GM18520 (cell line): ENCODE measurements around the gene ZBP1.

Source experiments
- ATAC-seq: cut with Tn5 transposase; IDR thresholded peaks from one replicate; pipeline ENCODE4 v1.9.1; 2021; ENCODE audit not compliant: unreplicated experiment

ZBP1 gene

DNA sequence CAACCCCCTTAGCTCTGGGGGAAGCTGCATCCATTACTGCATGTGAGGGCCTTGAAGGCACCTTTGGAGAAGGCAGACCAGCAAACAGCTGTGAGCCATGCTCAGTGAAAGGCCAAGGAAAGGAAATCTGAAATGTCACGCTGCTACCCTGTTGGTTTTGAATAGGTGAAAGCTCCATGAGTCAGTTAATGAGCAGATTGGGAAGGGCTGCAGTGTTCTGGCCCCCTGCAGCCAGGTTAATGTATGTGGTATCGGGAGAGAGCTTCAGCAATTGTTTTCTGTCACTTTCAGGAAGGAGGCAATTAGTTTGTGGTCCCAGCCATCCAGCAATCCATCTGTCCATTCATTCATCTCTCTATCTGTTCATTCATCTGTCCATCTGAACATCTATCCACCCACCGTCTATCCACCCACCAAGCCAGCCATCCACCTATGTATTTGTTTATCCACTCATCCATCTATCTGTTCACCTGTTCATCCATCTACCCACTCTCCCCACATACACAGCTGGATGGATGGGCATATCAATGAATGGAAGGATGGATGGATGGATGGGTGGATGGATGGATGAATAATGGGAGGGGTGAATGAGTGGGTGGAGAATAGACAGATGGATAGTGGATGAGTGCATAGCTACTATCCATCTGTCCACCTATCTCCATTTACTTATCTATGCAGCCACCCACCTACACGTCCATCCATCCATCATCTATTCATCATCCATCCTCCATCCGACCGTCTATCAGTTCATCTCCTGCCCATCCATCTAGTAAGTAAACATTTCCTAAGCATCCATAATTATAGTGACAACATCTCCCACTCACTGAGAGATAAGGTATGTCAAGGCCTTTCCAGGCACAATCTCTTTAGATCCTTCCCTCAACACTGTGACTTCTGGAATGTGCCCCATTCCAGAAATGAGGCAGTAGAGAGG lies 43.3 kb downstream of the ZBP1 start:
- no peak for ATAC-seq

DNA sequence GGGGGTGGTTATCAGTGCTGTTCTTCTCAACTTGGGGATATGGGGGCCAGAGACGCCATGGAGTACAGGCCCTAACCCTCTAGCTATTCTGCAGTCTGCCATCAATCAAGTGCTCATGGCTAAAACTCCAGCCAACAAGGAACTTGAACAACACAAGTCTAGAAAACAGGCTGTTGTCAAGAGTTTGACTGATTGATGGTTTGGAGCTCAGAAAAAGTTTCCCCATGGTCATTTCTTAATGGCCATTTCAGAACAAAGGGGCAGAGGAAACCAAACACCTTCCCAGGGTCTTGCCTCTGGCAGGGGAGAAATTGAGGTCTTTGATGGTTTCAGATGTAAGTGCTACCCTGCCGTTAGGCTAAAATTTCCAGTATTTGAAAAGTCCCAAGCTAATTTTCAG lies 44.2 kb downstream of the ZBP1 start:
- no peak for ATAC-seq

DNA sequence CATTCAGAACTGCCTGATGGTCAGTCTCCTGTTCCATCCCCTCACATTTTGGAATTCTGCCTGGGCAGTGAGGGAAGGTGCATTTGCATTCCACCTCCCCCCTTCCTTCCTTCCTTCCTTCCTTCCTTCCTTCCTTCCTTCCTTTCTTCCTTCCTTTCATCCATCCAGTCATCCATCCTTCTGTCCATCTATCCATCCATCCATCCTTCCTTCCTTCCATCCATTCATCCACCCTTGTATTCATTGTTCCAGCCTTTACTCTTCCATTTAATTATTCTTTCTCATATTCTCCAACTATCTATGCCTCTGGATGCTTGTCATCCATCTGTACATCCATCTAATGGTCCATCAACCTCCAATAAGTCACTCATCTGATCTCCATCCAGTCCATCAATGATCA lies 45.3 kb downstream of the ZBP1 start:
- ATAC-seq = no peak

DNA sequence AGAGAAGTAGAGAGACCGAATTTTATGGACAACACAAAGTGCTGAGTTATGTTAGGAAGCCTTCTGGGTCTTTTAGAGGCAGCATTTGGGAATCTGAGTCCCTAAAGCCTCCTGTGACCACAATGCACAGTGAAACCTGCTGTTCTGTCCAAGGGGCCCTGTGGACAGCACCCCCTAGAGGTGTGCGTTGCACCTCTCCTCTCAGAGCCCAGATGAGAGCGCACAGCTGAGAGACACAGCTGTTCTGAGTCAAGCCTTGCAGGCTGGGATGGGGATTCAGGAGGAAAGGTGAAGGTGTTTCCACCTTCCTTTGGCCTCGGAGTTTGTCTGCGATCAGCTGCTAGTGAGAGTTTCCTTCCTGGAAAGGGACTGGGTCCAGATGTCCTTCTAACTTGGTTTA lies 46.3 kb downstream of the ZBP1 start:
- no peak for ATAC-seq

DNA sequence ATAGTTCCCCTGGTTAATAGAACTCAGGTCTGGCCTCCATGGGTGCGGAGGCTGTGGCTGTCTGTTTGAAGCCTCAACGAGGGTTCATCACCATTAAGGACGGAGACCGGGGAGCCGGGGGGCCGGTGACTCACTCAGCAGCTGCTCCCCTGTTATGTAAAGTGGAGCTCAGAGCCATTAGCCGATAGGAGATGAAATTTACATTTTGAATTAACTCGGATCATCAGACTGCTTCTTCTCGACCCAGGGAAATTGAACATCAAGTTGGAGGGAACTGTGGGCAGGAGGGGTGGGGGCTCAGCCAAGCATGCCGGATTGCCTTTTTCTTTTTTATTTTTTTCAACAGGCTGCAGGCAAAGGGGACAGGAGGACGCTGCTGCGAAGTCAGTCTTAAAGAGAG lies 47.0 kb downstream of the ZBP1 start:
- no peak for ATAC-seq

DNA sequence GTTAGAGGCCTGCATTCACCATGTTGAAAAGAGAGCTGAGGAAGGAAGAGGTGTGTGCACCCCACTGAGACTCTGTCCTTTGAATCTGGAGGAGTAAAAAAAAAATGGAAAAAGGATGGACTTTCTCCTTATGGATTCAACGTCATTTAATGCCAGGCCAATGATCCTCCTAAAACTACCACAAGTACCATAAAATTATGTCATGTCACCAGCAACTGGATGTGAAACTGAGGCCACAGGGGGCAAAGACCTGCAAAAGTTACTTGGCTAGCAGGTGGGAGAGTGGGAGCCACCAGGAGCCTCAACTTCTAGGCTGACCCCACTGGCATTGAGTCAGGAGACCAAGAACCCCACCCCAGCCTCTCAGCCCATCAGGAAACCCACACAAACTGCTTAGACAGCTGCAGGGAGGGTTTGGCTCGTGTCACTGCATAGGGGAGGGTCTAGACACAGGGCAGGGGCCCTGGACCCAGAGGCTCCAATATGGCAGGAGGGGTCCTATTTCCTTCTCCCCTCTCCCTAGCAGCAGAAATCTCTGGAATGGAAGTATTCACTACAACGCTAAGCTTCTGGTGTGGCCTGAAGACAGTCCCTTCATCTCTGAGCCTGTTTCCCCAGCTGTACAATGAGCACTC lies 48.3 kb downstream of the ZBP1 start:
- ATAC-seq = no peak

DNA sequence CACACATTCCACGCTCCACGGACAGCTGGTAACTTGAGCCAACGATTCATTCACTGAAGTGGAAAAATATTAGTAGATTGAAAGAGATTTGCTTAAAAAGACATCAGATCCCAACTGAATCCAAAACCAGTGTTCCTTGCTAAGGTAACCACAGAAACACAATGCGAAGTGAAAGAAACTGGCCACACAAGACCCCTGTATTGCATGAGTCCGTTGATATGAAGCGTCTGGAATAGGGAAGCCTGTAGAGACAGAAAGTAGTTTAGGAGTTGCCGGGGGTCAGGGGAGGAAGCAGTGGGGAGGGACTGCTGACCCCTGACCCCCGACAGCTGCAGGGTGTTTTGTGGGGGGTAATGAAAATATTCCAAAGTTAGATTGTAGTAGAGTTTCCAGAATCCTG lies 49.3 kb downstream of the ZBP1 start:
- ATAC-seq = no peak

DNA sequence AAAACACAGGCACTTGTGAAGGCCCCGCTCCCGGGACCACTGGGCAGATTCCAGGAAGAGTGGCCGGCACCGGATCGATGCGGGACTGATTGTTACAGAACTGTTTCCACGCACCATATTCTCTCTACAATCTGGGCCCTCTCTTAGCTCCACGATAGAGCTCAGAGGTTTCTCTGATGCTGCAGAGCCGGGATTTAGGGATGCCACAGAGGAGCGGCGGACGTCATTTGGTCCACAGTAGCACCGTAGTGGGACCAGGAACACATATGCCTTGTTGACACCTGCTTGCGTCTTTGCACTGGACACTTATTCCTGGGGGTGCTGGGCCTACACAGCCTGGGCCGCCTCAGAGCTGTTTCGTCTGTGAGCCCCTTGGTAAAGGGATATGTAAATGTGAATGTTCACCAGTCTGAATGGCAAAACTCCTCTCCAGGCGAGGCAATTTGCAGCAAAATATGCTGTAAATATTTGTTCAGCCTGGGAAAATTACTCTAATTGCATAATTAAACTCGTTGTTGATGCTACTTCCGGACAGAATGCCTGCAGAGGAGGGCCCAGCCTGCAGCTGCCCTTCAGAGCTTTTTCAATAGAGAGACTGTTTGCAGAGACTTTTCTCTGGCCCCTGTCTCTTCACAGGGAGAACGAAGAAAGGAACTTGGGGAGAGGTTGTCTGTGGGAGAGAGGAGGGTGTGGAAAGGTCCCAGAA lies 49.9 kb downstream of the ZBP1 start:
- ATAC-seq = no peak

DNA sequence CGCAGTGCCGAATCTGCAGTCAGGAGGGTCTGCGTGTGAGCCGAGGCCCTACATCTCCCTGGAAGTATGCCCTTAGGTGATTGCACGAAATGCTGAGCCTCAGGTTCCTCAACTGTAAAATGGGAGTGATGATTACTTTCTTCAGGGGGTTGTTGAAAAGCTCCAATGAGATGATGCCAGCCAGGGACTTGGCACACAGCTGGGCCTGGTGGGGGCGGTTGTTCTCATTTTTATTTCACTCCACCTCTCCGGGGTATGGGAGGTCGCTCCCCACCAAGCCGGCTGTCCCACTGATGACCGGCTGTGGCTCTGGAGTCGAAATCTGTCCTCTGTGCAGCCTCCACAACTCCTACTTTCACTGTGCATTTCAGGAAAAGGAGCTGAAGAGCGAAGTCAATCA lies 51.3 kb downstream of the ZBP1 start:
- no peak for ATAC-seq

DNA sequence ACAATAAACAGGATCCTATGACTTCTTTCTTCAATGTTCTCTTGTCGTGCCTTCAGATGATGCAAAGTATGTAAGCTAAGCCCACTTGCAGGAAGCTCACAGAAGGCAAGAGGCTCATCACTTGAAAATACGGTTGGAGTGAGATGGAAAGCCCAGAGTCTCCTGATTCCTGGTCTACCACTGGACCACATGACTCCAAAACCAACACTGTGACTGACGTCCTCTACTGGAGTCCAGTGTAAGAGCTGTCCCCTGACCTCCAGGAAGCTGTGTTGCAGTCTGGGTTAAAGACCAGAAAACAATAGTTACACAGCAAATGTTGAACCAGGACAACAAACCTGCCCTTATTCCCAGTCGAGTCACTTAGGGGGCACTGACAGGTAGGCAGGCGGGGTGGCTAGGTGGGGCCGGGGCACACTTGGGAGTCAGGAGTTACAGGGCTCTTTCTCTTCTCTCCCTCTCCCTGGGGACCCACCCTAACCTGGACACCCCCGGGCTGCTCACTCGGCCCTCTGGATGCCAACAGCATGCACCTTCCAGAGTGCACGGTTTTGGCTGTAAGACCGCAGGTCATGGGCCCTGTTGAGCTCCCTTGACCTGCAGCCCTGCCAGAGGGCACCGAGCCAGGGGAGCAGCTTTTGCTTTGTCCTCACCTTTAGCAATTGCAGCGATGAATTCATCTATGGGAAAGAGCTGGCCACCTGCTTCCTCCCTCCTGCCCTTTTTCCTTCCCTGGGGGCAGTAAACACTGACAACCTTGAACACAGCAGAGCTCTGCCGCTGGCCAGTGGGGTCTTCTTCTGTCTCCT lies 51.9 kb downstream of the ZBP1 start:
- no peak for ATAC-seq

DNA sequence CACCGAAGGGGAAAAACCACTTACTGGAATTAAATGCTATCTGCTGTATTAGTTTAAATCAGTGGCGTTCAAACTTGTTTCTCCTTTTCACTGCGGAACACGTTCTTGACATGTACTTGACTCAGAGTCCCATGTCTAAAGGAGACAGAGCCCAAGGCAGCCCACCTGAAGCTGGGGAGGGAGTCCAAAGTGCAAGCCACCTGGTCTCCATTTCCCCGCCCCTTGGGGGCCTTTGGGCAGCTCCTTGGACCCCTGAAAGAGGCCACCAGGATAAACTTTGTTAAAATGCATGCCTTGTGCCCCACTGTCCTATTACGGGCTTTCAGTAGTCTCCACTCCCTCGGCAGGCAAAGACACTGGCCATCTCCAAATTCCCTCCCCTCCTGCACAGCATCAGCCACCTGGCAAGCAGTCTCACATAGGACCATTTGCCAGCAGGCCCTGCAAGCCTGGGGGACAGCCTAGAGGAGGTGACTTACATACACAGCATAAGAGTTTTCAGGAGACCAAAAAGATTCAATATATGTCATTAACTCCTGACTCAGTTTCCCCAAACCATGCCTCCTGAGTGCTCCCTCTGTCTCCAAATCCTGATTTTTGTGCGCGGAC lies 52.7 kb downstream of the ZBP1 start:
- no peak for ATAC-seq

DNA sequence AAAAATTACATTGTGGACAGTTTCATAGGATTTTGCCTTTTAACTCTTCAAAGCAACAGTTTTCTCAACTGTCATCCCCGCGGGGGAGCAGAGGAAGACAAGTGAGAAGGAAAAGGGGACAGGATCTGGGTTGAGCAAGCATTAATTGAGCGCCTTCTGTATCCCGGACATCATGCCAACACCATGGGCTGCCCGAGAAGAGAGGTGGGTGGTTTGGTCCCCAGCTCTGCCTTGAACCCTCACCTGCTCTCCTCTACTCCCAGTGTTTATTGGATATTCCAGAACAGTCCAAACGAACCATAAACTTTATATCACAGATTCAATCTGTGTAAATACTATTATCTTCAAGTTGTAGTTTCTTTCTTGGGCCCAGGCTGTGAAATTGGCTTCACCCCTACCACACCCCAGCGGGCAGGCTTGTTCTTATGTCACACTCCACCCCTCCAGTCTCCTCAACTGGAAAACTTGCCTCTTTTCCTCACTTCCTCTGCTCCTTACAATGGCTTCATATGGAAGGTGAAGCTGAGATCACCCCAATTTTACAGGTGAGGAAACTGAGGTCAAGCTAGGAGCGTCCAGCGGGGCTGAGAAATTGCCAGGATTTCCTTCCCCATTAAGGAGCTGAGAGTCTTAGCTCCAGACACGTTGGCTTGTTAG lies 53.3 kb downstream of the ZBP1 start:
- no peak for ATAC-seq

DNA sequence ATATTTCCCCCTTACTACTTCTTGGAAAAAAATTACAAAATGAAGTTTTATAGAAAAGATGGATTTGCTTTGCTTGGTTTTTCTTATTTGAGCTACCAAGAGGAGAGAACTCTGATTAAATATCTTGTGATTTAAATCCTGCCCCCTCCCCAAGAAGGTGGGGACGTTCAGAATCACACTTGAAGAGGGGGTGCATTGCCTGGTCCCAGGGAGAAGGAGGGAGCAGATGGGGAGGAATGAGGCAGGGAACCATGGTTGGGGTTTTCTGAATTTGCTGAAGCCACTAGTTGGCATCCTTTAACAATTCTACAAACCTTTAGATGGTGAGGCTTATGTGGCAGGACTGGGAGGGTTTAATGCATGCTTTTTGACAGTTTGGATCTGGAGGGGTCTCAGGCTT lies 53.8 kb downstream of the ZBP1 start:
- ATAC-seq = no peak

DNA sequence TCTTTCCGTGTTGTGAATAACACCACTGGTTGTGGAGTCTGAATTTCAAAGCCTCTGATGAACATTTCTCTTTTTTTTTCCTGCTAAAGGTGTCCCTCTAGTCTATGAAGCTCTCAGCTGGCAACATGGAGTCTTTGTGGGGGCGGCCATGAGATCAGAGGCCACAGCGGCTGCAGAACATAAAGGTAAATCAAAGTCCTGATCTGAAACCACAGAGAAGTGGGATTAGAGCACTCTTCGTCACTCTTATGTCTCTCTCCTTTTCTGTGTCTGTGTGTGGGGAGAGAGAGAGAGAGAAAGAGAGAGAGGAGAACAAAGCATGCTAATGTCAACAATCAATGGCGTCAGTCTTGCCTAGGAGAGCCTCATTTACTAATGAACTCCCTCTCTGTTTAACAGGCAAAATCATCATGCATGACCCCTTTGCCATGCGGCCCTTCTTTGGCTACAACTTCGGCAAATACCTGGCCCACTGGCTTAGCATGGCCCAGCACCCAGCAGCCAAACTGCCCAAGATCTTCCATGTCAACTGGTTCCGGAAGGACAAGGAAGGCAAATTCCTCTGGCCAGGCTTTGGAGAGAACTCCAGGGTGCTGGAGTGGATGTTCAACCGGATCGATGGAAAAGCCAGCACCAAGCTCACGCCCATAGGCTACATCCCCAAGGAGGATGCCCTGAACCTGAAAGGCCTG lies 55.1 kb downstream of the ZBP1 start:
- ATAC-seq = no peak

DNA sequence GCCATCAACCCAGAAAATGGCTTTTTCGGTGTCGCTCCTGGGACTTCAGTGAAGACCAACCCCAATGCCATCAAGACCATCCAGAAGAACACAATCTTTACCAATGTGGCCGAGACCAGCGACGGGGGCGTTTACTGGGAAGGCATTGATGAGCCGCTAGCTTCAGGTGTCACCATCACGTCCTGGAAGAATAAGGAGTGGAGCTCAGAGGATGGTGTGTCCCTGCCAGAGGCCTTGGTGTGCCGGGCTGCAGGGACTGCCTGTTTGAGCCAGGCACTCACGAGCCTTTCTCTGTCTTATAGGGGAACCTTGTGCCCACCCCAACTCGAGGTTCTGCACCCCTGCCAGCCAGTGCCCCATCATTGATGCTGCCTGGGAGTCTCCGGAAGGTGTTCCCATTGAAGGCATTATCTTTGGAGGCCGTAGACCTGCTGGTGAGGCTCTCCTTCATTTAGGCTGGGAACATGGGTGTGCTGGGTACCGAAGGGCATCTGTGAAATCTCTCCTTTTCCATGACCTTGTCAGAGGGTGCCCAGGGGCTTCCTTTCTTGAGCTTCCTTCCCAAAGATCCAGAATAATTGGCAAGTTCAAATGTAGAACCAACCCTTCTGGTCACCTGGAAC lies 55.9 kb downstream of the ZBP1 start:
- ATAC-seq = no peak

DNA sequence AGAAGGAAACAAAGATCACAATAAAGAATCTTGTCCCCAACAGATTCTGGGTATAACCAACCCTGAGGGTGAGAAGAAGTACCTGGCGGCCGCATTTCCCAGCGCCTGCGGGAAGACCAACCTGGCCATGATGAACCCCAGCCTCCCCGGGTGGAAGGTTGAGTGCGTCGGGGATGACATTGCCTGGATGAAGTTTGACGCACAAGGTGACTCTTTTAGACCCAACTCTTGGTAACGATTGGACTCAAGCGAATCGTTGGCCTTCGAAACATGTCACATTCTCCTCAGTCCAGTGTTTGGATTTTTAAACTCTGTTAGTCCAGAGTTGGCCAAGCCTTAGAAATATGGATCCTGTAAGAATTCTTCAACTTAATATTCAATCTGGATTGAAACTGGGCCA lies 56.7 kb downstream of the ZBP1 start:
- ATAC-seq = no peak

DNA sequence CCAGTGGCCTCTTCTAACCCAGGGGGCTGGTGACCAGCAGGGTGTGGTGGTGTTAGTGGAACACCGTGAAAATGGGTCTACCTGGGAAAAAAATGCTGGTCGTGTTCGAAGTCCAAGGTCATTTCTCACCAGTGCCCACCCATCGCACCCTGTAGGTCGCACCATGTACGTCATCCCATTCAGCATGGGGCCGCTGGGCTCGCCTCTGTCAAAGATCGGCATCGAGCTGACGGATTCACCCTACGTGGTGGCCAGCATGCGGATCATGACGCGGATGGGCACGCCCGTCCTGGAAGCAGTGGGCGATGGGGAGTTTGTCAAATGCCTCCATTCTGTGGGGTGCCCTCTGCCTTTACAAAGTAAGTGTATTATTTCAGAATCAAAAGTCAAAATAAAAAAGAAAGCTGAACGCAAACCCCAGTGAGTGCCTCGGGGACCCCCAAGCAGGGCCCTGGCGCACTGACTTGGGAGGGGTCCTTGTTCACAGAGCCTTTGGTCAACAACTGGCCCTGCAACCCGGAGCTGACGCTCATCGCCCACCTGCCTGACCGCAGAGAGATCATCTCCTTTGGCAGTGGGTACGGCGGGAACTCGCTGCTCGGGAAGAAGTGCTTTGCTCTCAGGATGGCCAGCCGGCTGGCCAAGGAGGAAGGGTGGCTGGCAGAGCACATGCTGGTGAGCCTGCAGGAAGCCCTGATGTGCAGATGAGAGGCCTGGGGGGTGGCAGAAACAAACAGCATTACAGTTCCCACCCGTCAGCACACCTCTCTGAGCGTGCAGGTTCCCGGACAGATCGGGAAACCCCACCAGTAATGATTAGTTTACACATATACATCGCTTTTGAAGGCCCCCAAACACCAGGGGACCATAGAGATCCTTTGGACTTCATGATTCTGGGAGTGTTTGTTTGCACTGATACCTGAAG lies 57.4 kb downstream of the ZBP1 start:
- no peak for ATAC-seq
